Measurements from ENCODE around the gene CDC14A. TPM values are rescaled to one million over a fixed set of nuclear protein-coding genes. Genes with fewer than 3 reads are reported as not detected.

The CDC14A gene
- total and polyA plus RNA-seq, 2 donors (not counting 1 experiment from before 2014, with no cell fraction given): 1.4 to 3.5 TPM

DNA sequence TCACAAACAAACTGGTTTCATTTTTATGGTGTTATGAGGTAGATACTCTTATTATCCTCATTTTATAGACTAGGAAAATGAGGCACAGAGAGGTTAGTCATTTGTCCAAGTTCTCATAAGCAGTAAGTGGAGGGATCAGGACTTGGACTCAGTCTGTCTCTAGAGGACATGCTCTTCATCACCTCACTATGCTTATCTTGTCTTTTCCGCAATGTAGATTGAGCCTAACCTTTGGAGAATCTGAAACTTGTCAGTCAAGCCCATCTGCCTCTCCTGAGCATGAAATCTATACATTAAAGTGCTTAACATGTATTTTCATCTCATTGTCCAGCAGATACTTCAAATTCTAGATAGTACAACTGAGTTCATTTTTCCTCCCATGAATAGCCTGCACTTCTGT lies 11.8 kb upstream of the CDC14A start:
- H3K4me2 ChIP-seq (ENCODE audit: extremely low read depth, insufficient read depth, low read length): no peak overlapping the region
- H3K4me1 ChIP-seq (ENCODE audit: control insufficient read depth, extremely low read depth, insufficient read depth, low read length): no peaks in the 10 kb centered on the region
- TF ChIP-seq, protein P1, sequence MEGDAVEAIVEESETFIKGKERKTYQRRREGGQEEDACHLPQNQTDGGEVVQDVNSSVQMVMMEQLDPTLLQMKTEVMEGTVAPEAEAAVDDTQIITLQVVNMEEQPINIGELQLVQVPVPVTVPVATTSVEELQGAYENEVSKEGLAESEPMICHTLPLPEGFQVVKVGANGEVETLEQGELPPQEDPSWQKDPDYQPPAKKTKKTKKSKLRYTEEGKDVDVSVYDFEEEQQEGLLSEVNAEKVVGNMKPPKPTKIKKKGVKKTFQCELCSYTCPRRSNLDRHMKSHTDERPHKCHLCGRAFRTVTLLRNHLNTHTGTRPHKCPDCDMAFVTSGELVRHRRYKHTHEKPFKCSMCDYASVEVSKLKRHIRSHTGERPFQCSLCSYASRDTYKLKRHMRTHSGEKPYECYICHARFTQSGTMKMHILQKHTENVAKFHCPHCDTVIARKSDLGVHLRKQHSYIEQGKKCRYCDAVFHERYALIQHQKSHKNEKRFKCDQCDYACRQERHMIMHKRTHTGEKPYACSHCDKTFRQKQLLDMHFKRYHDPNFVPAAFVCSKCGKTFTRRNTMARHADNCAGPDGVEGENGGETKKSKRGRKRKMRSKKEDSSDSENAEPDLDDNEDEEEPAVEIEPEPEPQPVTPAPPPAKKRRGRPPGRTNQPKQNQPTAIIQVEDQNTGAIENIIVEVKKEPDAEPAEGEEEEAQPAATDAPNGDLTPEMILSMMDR (conservative IDR thresholded peaks at IDR 0.05 in 1 of 2, IDR thresholded peaks at IDR 0.05 in 1 of 2; ENCODE audit: low read depth in 1 of 2, low read length in 2 of 2): no peak
- TF ChIP-seq EZH2 (IDR thresholded peaks at IDR 0.05; ENCODE audit: low read length, missing control alignments): no peak
- H4K20me1 ChIP-seq (ENCODE audit: control insufficient read depth, extremely low read depth, insufficient read depth, low read length): no peaks in the 10 kb centered on the region
- no peak overlapping the region for H2AFZ ChIP-seq (ENCODE audit: low read length)
- no peak overlapping the region for H3K9ac ChIP-seq (ENCODE audit: insufficient read depth, low read length)
- H3K27ac ChIP-seq (ENCODE audit: insufficient read depth, low read length): no peak overlapping the region
- no peak overlapping the region for H3K4me3 ChIP-seq (replicated peaks in 1 of 4; ENCODE audit: control extremely low read depth in 1 of 4, insufficient read depth in 1 of 4, low read depth in 3 of 4, low read length in 4 of 4)
- no peaks in the 10 kb centered on the region for H3K79me2 ChIP-seq (ENCODE audit: control insufficient read depth, insufficient read depth, low read length)
- H3K9me3 ChIP-seq (ENCODE audit: control insufficient read depth, insufficient read depth, low read depth, low read length): no peaks in the 10 kb centered on the region
- H3K27me3 ChIP-seq (ENCODE audit: control insufficient read depth, insufficient read depth, low read length): no peaks in the 10 kb centered on the region
- DNase-seq (ENCODE audit: low read depth in 2 of 2): no peak
- no peaks in the 10 kb centered on the region for H3K36me3 ChIP-seq (ENCODE audit: control insufficient read depth, insufficient read depth, low read length)

DNA sequence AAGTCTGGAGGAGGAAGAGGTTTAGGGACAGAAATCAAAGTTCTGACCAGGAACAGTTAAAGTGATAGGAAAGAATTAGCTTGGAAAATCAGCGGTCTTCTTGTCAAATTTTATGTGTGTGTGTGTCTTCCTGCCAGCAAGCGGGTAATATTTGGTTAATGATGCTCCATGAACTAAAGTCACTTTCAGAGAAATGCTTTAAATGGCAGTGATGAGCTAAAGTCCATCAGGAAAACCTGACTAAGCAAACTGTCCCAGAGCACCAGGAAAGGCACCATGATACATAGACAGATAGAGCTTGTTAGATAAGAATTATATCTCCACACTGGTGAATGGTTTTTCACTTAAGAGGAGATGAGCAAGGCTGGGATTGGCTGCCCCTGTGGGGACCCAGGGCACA lies 10.0 kb upstream of the CDC14A start:
- no peaks in the 10 kb centered on the region for H3K79me2 ChIP-seq (ENCODE audit: control insufficient read depth, insufficient read depth, low read length)
- H4K20me1 ChIP-seq (ENCODE audit: control insufficient read depth, extremely low read depth, insufficient read depth, low read length): no peaks in the 10 kb centered on the region
- no peak overlapping the region for H3K4me2 ChIP-seq (ENCODE audit: extremely low read depth, insufficient read depth, low read length)
- H3K4me1 ChIP-seq (ENCODE audit: control insufficient read depth, extremely low read depth, insufficient read depth, low read length): no peaks in the 10 kb centered on the region
- no peaks in the 10 kb centered on the region for H3K27me3 ChIP-seq (ENCODE audit: control insufficient read depth, insufficient read depth, low read length)
- no peak overlapping the region for H3K9ac ChIP-seq (ENCODE audit: insufficient read depth, low read length)
- no peak for DNase-seq (ENCODE audit: low read depth in 2 of 2)
- H3K27ac ChIP-seq (ENCODE audit: insufficient read depth, low read length): no peak overlapping the region
- no peak overlapping the region for H2AFZ ChIP-seq (ENCODE audit: low read length)
- no peak overlapping the region for H3K4me3 ChIP-seq (replicated peaks in 1 of 4; ENCODE audit: control extremely low read depth in 1 of 4, insufficient read depth in 1 of 4, low read depth in 3 of 4, low read length in 4 of 4)
- H3K36me3 ChIP-seq (ENCODE audit: control insufficient read depth, insufficient read depth, low read length): no peaks in the 10 kb centered on the region
- no peak for TF ChIP-seq EZH2 (IDR thresholded peaks at IDR 0.05; ENCODE audit: low read length, missing control alignments)
- TF ChIP-seq, protein P1 (conservative IDR thresholded peaks at IDR 0.05 in 1 of 2, IDR thresholded peaks at IDR 0.05 in 1 of 2; ENCODE audit: low read depth in 1 of 2, low read length in 2 of 2): no peak
- H3K9me3 ChIP-seq (ENCODE audit: control insufficient read depth, insufficient read depth, low read depth, low read length): no peaks in the 10 kb centered on the region

DNA sequence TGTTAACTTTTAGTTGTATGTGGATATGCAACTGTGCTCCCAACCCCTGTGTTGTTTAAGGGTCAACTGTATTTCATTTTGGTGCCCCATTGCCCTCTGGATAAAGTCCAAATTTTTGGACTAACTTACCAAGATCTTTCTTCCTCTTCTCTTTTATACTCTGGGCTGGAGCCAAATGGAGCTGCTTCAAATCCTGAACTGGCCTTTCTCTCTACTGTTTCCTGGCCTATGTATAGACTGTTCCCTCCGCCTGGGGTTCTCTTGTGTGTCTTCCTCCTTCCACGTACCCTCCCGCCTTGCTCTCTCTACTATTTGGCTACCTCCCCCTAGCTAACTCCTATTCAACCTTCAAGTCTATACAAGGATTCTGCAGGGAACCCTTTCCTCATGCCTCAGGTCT lies 8.4 kb upstream of the CDC14A start:
- no peaks in the 10 kb centered on the region for H3K27me3 ChIP-seq (ENCODE audit: control insufficient read depth, insufficient read depth, low read length)
- no peak overlapping the region for H2AFZ ChIP-seq (ENCODE audit: low read length)
- TF ChIP-seq, protein P1 (conservative IDR thresholded peaks at IDR 0.05 in 1 of 2, IDR thresholded peaks at IDR 0.05 in 1 of 2; ENCODE audit: low read depth in 1 of 2, low read length in 2 of 2): no peak
- no peak for TF ChIP-seq EZH2 (IDR thresholded peaks at IDR 0.05; ENCODE audit: low read length, missing control alignments)
- no peak for DNase-seq (ENCODE audit: low read depth in 2 of 2)
- no peaks in the 10 kb centered on the region for H3K79me2 ChIP-seq (ENCODE audit: control insufficient read depth, insufficient read depth, low read length)
- no peak overlapping the region for H3K4me2 ChIP-seq (ENCODE audit: extremely low read depth, insufficient read depth, low read length)
- no peaks in the 10 kb centered on the region for H4K20me1 ChIP-seq (ENCODE audit: control insufficient read depth, extremely low read depth, insufficient read depth, low read length)
- no peaks in the 10 kb centered on the region for H3K9me3 ChIP-seq (ENCODE audit: control insufficient read depth, insufficient read depth, low read depth, low read length)
- no peak overlapping the region for H3K27ac ChIP-seq (ENCODE audit: insufficient read depth, low read length)
- H3K4me1 ChIP-seq (ENCODE audit: control insufficient read depth, extremely low read depth, insufficient read depth, low read length): no peaks in the 10 kb centered on the region
- H3K4me3 ChIP-seq (replicated peaks in 1 of 4; ENCODE audit: control extremely low read depth in 1 of 4, insufficient read depth in 1 of 4, low read depth in 3 of 4, low read length in 4 of 4): no peak overlapping the region
- no peaks in the 10 kb centered on the region for H3K36me3 ChIP-seq (ENCODE audit: control insufficient read depth, insufficient read depth, low read length)
- H3K9ac ChIP-seq (ENCODE audit: insufficient read depth, low read length): no peak overlapping the region

Data from fibroblast of lung (primary cell).